Measurements from ENCODE around the gene PKDCC.

- TF ChIP-seq CTCF (conservative IDR thresholded peaks at IDR 0.05; ENCODE audit: low read depth, low read length), result peak; percentile 90
- TF ChIP-seq EZH2 (IDR thresholded peaks at IDR 0.05; ENCODE audit: borderline replicate concordance, low read depth, low read length, poor library complexity, severe bottlenecking), result no peak
Observed at GRCh38 chr2:42095923-42096408, 48.1 kb downstream of the PKDCC start.
